HFF-Myc (cell line): ENCODE results near the gene TFAP2A.

ENCODE experiments used
- DNase-seq: peaks from one replicate; pipeline ENCODE4 v3.0.0-alpha.2; 2011; ENCODE audit warnings: low read depth; ENCODE audit errors: extremely low read depth
- H3K4me3 ChIP-seq: replicated peaks from 2 replicates; pipeline ENCODE4 v1.5.1; 2011; ENCODE audit warnings: low read depth, mild to moderate bottlenecking, control low read depth, low read length
- TF ChIP-seq, protein P1 (sequence below): IDR thresholded peaks from 2 replicates; pipeline ENCODE4 v1.5.1; 2012; ENCODE audit warnings: mild to moderate bottlenecking, low read depth, low read length, control low read depth; ENCODE audit errors: missing control alignments

Gene TFAP2A

DNA sequence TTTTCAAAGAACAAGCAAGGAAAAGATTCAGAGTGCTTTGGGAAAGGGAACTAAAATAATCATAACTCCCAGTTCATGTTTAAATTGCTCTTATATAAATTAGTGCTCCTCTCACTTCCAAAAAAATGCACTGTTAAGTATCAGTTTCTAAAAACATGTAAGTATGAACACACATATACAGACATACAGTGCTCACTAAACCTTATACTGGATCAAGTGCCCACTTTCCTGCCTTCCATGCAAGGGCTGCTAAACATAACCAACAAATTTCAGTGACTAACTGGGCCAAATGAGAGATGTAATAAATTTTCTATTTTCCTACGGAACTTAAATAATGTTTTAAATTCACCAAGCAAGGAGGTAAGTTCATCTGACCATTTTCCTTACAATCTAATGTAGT, 6.4 kb downstream of the TFAP2A start:
- TF ChIP-seq, protein P1, sequence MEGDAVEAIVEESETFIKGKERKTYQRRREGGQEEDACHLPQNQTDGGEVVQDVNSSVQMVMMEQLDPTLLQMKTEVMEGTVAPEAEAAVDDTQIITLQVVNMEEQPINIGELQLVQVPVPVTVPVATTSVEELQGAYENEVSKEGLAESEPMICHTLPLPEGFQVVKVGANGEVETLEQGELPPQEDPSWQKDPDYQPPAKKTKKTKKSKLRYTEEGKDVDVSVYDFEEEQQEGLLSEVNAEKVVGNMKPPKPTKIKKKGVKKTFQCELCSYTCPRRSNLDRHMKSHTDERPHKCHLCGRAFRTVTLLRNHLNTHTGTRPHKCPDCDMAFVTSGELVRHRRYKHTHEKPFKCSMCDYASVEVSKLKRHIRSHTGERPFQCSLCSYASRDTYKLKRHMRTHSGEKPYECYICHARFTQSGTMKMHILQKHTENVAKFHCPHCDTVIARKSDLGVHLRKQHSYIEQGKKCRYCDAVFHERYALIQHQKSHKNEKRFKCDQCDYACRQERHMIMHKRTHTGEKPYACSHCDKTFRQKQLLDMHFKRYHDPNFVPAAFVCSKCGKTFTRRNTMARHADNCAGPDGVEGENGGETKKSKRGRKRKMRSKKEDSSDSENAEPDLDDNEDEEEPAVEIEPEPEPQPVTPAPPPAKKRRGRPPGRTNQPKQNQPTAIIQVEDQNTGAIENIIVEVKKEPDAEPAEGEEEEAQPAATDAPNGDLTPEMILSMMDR = no peak
- DNase-seq = no peak
- H3K4me3 ChIP-seq = peak overlapping the region; percentile 83

DNA sequence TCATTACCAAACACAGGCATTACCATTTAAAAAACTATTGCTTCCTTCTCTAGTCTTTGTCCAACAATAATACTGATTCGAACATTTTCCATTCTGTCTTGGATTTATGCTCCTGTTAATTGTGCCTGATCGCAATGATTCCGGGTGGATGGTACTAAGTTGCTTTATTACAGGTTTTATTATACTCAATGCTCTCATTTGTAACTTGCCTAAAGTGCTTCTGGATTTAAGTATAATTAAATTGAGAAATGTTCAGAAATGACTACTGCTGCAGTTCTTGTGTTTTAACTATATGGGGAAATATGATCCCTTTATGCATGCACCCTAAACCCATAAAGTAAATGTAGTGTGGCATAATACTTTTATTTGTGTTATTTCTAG, 7.2 kb downstream of the TFAP2A start:
- peak overlapping the region; percentile 83 for H3K4me3 ChIP-seq

GRCh38 chr6:10407018-10407673, 7.7 kb downstream of the TFAP2A start:
- DNase-seq = no peak
- peak overlapping the region; percentile 83 for H3K4me3 ChIP-seq
- TF ChIP-seq, protein P1 = no peak

More for the DNA sequence above, 7.2 kb downstream of the TFAP2A start:
- DNase-seq = no peak
- TF ChIP-seq, protein P1 = no peak

GRCh38 chr6:10406556-10406955, 8.3 kb downstream of the TFAP2A start:
- no peak for DNase-seq
- H3K4me3 ChIP-seq = peak overlapping the region; percentile 83
- TF ChIP-seq, protein P1 = no peak

DNA sequence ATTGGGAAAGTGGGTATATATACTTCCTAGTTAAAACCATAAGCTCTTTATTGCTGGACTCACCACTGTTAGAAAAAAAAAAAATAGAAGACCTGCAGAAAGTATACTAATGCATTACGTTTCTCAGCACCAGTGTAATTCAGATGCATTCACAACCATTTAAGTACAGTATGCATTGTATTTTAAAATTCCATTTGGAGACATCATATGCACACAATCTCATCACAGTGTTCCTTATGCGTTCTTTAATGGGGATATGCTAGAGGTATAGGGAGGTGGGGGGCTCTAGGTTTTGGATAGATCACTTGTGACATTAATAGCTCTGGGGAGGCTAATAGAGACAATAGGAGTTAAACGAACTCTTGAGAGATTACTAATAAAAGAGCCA, 9.4 kb downstream of the TFAP2A start:
- no peak for DNase-seq
- TF ChIP-seq, protein P1 = no peak
- peak overlapping the region; percentile 83 for H3K4me3 ChIP-seq

GRCh38 chr6:10404799-10405512, 9.9 kb downstream of the TFAP2A start:
- DNase-seq = no peak
- TF ChIP-seq, protein P1 = no peak
- H3K4me3 ChIP-seq = peak overlapping the region; percentile 83
